Endothelial cell of umbilical vein (primary cell): ENCODE data around the gene C4orf51. TPM values are rescaled to one million over a fixed set of nuclear protein-coding genes. Genes with fewer than 3 reads are reported as not detected.

Source experiments
- BruUV-seq: library from RNA; stranded (reverse); fragments of 400-500 nt; replicated peaks from 2 replicates; lab custom pipeline; 2021; lab: Mats Ljungman, UMichigan
- CTCF ChIA-PET: fragments of 300-600, 350-600 bp; sonication (Branson Sonifier 250); formaldehyde crosslinking; loops from one replicate; lab custom pipeline; 2021; ENCODE audit warnings: antibody characterized with exemption, inconsistent platforms; lab: Charles Lee
- POLR2A ChIA-PET: fragments of 300-600, 350-600 bp; sonication (Branson Sonifier 250); formaldehyde crosslinking; loops from one replicate; lab custom pipeline; 2021; ENCODE audit warnings: antibody characterized with exemption, inconsistent platforms; lab: Charles Lee
- DNase-seq: peaks from one replicate; pipeline ENCODE4 v3.0.0-alpha.2; 2011; ENCODE audit warnings: low read depth, low spot score
- FAIRE-seq: peaks from 2 replicates; lab custom pipeline; 2011; peaks lifted over from hg19 to GRCh38; lab: Jason Lieb, UNC
- H2AFZ ChIP-seq: 2 replicates; pipeline ENCODE4 v1.6.0; 2012; ENCODE audit warnings: low read depth, low read length, control low read depth, inconsistent platforms
- H3K27ac ChIP-seq: 2 replicates; pipeline ENCODE4 v1.5.1; 2011; ENCODE audit warnings: low read depth, mild to moderate bottlenecking, control low read depth, low read length, moderate library complexity; ENCODE audit not compliant: insufficient read depth
- H3K27me3 ChIP-seq, 2 experiments: 2 replicates each; pipeline versions ENCODE4 v1.6.0 to v1.6.1; 2011; ENCODE audit warnings: low read length in 2 of 2, mixed read lengths in 1 of 2; ENCODE audit not compliant: control insufficient read depth in 2 of 2, insufficient read depth in 2 of 2
- H3K36me3 ChIP-seq, 2 experiments: 2 replicates in 1 of 2; 3 replicates in 1 of 2; pipeline ENCODE4 v1.5.1; 2011; ENCODE audit warnings: low read length in 2 of 2, mild to moderate bottlenecking in 1 of 2, moderate library complexity in 1 of 2; ENCODE audit not compliant: control insufficient read depth in 2 of 2, insufficient read depth in 2 of 2; ENCODE audit errors: extremely low read depth in 1 of 2
- H3K4me1 ChIP-seq: 3 replicates; pipeline ENCODE4 v1.5.1; 2011; ENCODE audit warnings: mild to moderate bottlenecking, low read length; ENCODE audit not compliant: control insufficient read depth, insufficient read depth; ENCODE audit errors: extremely low read depth
- H3K4me2 ChIP-seq: 2 replicates; pipeline ENCODE4 v1.6.1; 2011; ENCODE audit warnings: low read length, control low read depth, mixed read lengths; ENCODE audit not compliant: insufficient read depth
- H3K4me3 ChIP-seq, 3 experiments: fragments of 200-600 bp in 1 of 3; sonication (generic), shearing (Covaris generic) in 1 of 3; replicated peaks in 1 of 3; 2 replicates each; pipeline ENCODE4 v1.5.1; 2011 to 2016; ENCODE audit warnings: control low read depth in 3 of 3, low read length in 3 of 3, mild to moderate bottlenecking in 2 of 3, inconsistent platforms in 1 of 3, low read depth in 1 of 3, moderate library complexity in 1 of 3; ENCODE audit not compliant: insufficient read depth in 1 of 3
- H3K79me2 ChIP-seq: 2 replicates; pipeline ENCODE4 v1.6.0; 2012; ENCODE audit warnings: low read length, inconsistent platforms; ENCODE audit not compliant: control insufficient read depth, insufficient read depth
- H3K9ac ChIP-seq: replicated peaks from 2 replicates; pipeline ENCODE3; 2011; ENCODE audit warnings: low read length, control low read depth; ENCODE audit not compliant: insufficient read depth; ENCODE audit errors: extremely low read depth
- H3K9me1 ChIP-seq: replicated peaks from 3 replicates; pipeline ENCODE4 v1.6.0; 2011; ENCODE audit warnings: mild to moderate bottlenecking, low read length; ENCODE audit not compliant: control insufficient read depth, insufficient read depth; ENCODE audit errors: extremely low read depth
- H3K9me3 ChIP-seq: replicated peaks from 2 replicates; pipeline ENCODE4 v1.5.1; 2012; ENCODE audit warnings: low read length, inconsistent platforms; ENCODE audit not compliant: control insufficient read depth, insufficient read depth
- H4K20me1 ChIP-seq: replicated peaks from 2 replicates; pipeline ENCODE3; 2011; ENCODE audit warnings: mild to moderate bottlenecking, low read length; ENCODE audit not compliant: control insufficient read depth, insufficient read depth; ENCODE audit errors: extremely low read depth
- EZH2 ChIP-seq: IDR thresholded peaks from 2 replicates; pipeline ENCODE4 v1.6.1; 2012; ENCODE audit warnings: borderline replicate concordance, low read depth, mild to moderate bottlenecking, moderate library complexity, low read length, inconsistent platforms; ENCODE audit not compliant: severe bottlenecking
- FOS ChIP-seq: IDR thresholded peaks from 2 replicates; pipeline ENCODE4 v1.6.1; 2011; ENCODE audit warnings: mild to moderate bottlenecking, low read length, moderate library complexity, borderline replicate concordance; ENCODE audit not compliant: insufficient read depth
- GATA2 ChIP-seq: IDR thresholded peaks from 2 replicates; pipeline ENCODE4 v1.7.0; 2011; ENCODE audit warnings: low read depth, mild to moderate bottlenecking, moderate library complexity, mixed read lengths, low read length; ENCODE audit not compliant: insufficient read length, insufficient read depth
- JUN ChIP-seq: IDR thresholded peaks from 2 replicates; pipeline ENCODE4 v1.6.1; 2011; ENCODE audit warnings: borderline replicate concordance, low read depth; ENCODE audit not compliant: insufficient read length, insufficient read depth
- MYC ChIP-seq: IDR thresholded peaks from one replicate; pipeline ENCODE4 v1.6.1; 2011; ENCODE audit warnings: mild to moderate bottlenecking, low read depth, low read length
- POLR2A ChIP-seq: IDR thresholded peaks from 2 replicates; pipeline ENCODE4 v1.6.1; 2012; ENCODE audit warnings: low read depth, mild to moderate bottlenecking, control low read depth, low read length
- POLR2AphosphoS5 ChIP-seq: IDR thresholded peaks from 2 replicates; pipeline ENCODE4 v1.6.1; 2012; ENCODE audit warnings: low read depth, mild to moderate bottlenecking, control low read depth, low read length, moderate library complexity; ENCODE audit not compliant: insufficient read depth
- dilution Hi-C: fragments of 300-500 bp; cut with MboI; formaldehyde crosslinking; loops from one replicate; pipeline ENCODE4 v1.15.0; 2019; ENCODE audit warnings: low sequenced_read_pairs; ENCODE audit not compliant: extremely low pct_ligation_motif_present
- intact Hi-C: fragments of 100-400 bp; cut with micrococcal nuclease; formaldehyde crosslinking; loops from one replicate; pipeline ENCODE4 v1.10.0; 2022
- polyA plus RNA-seq, 4 experiments: library from polyadenylated mRNA; depleted of rRNA in 3 of 4; stranded (reverse) in 3 of 4; unstranded in 1 of 4; fragments of >200 nt; gene quantifications; 2 replicates each; pipeline versions ENCODE4 v1.2.1 to v1.2.3, GENCODE V29; 2011 to 2012; ENCODE audit warnings: missing spikeins in 1 of 4
- total RNA-seq: library from RNA; stranded (reverse); gene quantifications from 2 replicates; pipeline ENCODE4 v1.2.3, GENCODE V29; 2021
- TF ChIP-seq, protein P1 (sequence below), 2 donors: IDR thresholded peaks; 1 replicate in 1 of 2; 2 replicates in 1 of 2; pipeline ENCODE4 v1.5.1; 2011; ENCODE audit warnings: low read length in 2 of 2, mild to moderate bottlenecking in 2 of 2, moderate library complexity in 2 of 2, control low read depth in 1 of 2, inconsistent platforms in 1 of 2, low read depth in 1 of 2; ENCODE audit not compliant: insufficient read depth in 1 of 2; ENCODE audit errors: extremely low read depth in 1 of 2
- TF ChIP-seq, protein P2 (sequence below): IDR thresholded peaks from 2 replicates; pipeline ENCODE4 v1.6.1; 2011; ENCODE audit not compliant: insufficient read depth, insufficient read length

The C4orf51 gene
- total and polyA plus RNA-seq, 2 donors (not counting 3 experiments of a cell fraction or from before 2014, with no cell fraction given) = not detected

DNA sequence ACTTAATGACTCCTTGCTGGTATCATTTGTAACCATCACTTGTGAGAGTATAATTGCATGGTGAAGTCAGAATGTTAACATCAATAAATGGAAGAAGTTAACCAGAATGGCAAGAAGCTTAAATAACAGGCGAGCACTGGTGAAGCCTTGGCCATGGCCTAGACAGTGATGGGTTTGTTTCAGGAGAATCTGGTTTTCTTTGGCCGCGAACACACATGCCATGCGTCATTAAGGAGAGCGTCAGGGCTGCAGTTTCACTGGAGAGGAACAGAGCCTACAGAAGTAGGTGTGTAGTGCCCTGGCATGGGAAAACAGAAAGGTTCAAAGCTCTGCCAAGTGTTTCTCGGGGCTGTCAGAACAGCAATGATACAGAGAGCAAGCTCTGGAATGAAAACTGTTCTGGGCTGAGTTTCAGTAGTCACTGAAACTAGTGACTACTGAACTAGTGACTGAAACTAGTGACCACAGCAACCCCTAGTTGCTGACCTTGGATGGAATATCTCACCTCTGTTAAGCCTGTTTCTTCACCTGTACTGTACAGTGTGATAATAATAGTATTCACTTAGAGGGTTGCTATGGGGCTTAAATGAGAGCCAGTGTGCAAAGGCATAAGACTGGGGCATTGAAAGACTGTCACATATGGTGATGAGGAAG is 93.8 kb downstream of the C4orf51 start:
- no TSS peak for BruUV-seq
- Histone ChIP-seq H3K27me3 (no peaks in the 10 kb centered on the region), H3K36me3 (peaks cover 3 to 6% of the 10 kb centered on the region in 2 experiments), H2AFZ (no peak overlapping the region), H3K79me2 (no peaks in the 10 kb centered on the region), H3K4me1 (peaks cover under 1% of the 10 kb centered on the region), H4K20me1 (no peaks in the 10 kb centered on the region), H3K4me3 (no peak overlapping the region), H3K9ac (no peak overlapping the region), H3K4me2 (no peak overlapping the region), H3K27ac (no peak overlapping the region), H3K9me3 (no peaks in the 10 kb centered on the region), H3K9me1 (no peaks in the 10 kb centered on the region)
- FAIRE-seq (no peak), DNase-seq (no peak)
- dilution Hi-C loops = no loop called here
- intact Hi-C loops = no loop called here
- TF ChIP-seq POLR2A (no peak), POLR2AphosphoS5 (no peak), JUN (no peak), EZH2 (no peak), GATA2 (no peak), MYC (no peak), FOS (no peak)
- TF ChIP-seq, protein P1, sequence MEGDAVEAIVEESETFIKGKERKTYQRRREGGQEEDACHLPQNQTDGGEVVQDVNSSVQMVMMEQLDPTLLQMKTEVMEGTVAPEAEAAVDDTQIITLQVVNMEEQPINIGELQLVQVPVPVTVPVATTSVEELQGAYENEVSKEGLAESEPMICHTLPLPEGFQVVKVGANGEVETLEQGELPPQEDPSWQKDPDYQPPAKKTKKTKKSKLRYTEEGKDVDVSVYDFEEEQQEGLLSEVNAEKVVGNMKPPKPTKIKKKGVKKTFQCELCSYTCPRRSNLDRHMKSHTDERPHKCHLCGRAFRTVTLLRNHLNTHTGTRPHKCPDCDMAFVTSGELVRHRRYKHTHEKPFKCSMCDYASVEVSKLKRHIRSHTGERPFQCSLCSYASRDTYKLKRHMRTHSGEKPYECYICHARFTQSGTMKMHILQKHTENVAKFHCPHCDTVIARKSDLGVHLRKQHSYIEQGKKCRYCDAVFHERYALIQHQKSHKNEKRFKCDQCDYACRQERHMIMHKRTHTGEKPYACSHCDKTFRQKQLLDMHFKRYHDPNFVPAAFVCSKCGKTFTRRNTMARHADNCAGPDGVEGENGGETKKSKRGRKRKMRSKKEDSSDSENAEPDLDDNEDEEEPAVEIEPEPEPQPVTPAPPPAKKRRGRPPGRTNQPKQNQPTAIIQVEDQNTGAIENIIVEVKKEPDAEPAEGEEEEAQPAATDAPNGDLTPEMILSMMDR (IDR thresholded peaks at IDR 0.05; ENCODE audit: extremely low read depth in 1 of 2, insufficient read depth in 1 of 2, low read depth in 1 of 2, low read length in 2 of 2) = no peak
- TF ChIP-seq, protein P2, sequence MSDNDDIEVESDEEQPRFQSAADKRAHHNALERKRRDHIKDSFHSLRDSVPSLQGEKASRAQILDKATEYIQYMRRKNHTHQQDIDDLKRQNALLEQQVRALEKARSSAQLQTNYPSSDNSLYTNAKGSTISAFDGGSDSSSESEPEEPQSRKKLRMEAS = no peak
- CTCF ChIA-PET = interaction anchor here (1.4 kb wide), 1 partner anchor 105 kb away, joined by 3 read pairs; no protein-coding TSS in a partner anchor
- POLR2A ChIA-PET = no interaction called here
